ENCODE measurements around the gene MEF2C.

DNA sequence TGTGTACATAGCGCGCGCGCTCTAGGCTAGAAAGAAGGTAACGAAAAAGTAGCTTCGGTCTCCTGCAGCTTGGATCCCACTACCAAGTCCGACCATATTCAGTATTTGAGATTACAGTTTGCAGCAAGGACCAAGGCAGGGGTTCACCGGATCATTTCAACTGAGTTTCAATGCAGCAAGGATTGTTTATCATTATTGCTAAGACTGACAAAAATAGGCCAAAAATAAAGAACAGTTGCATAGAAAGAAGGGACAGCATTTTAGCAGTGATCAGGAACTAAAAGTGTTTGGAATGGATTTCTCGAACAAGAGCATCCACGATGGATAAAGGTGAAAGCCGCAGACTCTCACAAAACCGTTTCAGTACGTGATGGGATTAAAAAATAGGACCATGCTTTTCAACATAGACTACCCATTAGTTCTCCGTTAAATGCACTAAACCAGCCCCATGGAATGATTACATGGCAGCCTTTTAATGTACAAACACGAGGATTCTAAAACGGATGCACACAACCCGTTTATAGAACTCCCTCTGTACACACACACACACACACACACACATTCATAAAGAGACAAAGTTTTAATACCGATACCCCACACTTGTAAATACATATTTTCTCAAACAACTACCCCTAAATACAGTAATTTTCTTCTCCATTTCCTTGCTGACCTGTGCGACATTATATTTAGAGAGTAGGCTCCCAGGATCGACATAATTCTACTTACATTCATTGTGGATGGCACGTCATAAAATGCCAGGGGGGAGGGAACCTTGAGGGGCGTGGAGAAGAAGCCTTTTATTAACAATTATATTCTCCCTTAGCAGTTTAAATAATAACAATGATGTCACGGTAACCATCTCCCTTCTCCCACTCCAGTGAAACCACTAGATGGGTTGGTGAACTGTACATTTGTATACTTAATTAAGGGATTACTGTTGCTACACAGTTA, 197.1 kb downstream of the MEF2C start:
- TF ChIP-seq, protein P1, sequence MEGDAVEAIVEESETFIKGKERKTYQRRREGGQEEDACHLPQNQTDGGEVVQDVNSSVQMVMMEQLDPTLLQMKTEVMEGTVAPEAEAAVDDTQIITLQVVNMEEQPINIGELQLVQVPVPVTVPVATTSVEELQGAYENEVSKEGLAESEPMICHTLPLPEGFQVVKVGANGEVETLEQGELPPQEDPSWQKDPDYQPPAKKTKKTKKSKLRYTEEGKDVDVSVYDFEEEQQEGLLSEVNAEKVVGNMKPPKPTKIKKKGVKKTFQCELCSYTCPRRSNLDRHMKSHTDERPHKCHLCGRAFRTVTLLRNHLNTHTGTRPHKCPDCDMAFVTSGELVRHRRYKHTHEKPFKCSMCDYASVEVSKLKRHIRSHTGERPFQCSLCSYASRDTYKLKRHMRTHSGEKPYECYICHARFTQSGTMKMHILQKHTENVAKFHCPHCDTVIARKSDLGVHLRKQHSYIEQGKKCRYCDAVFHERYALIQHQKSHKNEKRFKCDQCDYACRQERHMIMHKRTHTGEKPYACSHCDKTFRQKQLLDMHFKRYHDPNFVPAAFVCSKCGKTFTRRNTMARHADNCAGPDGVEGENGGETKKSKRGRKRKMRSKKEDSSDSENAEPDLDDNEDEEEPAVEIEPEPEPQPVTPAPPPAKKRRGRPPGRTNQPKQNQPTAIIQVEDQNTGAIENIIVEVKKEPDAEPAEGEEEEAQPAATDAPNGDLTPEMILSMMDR (IDR thresholded peaks at IDR 0.05; ENCODE audit: low read length) = no peak
- no peak for TF ChIP-seq EZH2 (IDR thresholded peaks at IDR 0.05; ENCODE audit: borderline replicate concordance, low read length)
